Limb (tissue), 2 donors: Measurements from ENCODE around the gene ADARB1.

Source experiments
- DNase-seq, 2 donors: peaks; one replicate each; pipeline ENCODE4 v3.0.0-alpha.2; 2016; ENCODE audit errors: extremely low spot score in 2 of 2

The ADARB1 gene

DNA sequence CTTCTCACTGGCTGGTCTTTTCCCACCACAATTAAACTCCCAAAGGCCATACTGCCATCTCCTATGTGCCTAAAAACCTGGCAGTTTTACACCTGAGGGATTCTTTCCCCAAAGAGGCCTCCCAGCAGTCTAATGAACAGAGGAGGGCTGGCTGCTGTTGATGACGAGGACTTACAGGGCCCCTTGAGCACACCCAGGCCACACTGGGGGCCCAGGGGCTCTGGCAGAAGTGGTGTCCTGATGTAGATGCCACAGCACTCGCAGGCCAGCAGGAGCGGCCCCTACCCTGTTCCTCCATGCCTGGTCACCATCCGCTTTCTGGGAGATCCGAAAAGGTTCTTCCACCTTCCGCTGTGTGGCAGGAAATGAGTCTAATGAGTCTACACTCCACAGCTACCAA lies 189.2 kb downstream of the ADARB1 start:
- DNase-seq, result no peak

GRCh38 chr21:45264146-45264911 lies 189.9 kb downstream of the ADARB1 start:
- peak in 1 of 2 donors; percentile 20 for DNase-seq

DNA sequence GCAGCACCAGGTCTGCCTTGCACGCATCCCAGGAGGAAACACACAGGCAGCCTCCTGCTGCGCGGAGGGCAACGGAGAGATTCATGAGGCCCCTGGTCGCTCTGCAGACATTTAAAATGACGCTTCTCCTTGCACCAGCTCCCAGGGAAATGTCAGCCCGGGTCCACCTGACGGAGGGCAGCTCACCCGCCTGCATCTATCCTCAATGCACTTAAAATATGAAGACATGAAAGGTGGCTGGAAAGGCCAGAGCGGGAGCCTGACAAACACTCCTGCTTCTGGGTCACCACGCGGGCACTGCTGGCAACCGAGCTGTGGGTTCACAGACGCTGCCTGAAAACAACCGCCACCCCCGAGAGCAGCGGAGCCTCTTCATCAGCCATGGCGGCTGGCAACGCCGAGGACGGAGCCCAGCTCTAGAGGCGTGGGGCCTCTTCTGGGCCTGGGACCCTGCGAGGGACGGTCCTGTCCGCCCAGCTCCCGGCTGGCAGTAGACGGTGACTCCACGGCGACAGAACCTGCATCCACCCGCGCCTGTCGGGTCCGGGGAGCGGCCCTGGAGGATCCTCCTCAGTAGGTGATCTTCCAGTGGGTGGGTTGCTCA lies 190.6 kb downstream of the ADARB1 start:
- no peak for DNase-seq

DNA sequence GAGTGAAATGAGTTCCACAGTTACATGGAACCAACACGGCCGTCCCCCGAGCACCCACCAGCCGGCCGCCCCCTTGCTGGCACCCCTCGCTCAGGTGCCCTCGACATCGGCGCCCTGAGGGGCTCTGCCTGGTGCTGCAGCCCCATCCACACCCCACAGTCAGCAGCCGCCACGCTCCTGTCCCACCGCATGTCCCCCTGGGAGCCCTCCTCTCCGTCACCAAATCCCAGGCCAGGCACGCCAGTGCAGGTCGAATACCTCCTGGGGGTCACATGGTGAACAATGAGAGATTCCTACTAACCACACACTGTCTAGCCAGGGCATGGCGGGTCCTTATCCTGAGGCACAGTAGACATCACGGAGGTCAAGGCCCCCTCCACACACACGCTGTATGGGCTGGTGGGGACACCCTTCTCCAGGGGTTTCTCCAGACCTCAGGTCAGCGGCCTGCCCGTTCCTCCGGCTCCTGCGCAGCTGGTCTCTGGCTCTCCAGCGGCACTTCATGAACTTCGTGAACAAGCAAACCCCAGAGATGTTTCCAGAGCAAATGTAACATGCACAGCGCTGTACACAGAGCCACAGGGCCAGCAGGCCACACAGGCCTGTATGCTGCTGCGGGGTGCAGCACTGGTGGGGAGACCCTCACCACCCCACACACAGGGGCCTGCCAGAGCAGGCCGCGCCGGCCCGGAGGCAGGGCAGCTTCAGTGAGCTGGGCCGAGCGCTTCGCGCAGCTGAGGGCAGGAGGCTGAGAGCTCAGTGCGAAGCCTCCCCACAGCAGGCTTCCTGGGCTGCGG lies 191.5 kb downstream of the ADARB1 start:
- peak in 1 of 2 donors; percentile 23 for DNase-seq

DNA sequence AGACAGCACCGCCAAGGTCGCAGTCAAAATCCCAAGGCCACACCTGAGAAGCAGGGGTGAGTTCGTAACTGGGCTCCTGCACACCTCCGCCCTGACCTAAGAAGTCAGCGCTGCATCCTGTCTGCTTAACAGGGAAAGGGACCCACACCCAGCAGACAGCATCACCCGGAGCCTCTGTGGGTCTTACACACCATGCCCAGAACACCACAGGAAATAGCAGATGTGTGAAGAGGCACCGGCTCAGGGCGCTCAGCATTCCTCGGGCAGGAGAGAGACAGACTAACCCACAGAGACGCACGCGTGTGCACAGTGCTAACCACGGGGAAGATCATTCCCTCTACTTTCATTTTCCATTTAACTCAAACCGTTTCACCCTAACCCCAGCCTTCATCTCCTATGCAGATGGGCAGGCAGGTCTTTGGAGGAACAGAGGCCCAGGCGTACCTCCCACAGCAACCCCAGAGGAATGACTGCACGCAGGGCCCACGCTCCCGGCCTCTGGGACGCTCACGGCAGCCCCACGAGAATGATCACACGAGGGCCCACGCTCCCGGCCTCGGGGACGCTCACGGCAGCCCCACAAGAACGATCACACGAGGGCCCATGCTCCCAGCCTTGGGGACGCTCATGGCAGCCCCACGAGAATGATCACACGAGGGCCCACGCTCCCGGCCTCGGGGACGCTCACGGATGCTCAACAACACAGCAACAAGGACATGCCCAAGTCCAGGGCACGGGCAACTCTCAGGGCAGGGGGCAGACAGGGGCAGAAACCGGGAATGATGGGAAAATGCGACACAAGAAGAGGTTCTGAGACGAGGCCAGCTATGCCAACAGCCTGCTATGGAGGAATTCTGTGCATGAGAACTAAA lies 192.4 kb downstream of the ADARB1 start:
- no peak for DNase-seq

GRCh38 chr21:45267390-45267760 lies 193.0 kb downstream of the ADARB1 start:
- DNase-seq, result peak in 1 of 2 donors; percentile 10

DNA sequence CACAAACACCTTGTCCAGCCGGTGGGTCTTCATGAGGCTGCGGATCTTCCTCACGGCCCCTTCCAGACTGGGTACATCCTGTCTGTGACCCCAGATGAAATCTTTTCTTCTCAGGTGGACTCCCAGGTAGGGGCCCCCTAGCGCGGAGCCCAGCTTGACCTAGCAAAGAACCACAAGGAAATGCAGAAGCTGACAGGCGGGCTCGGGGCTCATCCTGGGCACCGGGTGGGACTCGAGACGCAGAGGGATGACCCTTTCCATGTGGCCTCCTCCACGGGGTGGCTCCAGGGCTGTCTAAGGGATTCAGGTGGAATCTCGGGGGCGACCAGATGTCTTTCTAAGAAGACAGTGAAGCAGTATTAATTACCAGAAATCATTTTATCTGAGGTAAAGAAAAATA lies 195.5 kb downstream of the ADARB1 start:
- peak in 1 of 2 donors; percentile 12 for DNase-seq

- peak in 1 of 2 donors; percentile 11 for DNase-seq
These were observed 196.0 kb downstream of the ADARB1 start for GRCh38 chr21:45270306-45270821.
